Measurements from ENCODE around the gene GMFB.

GRCh38 chr14:54450535-54450934 lies 38.2 kb downstream of the GMFB start:
- TF ChIP-seq CTCF (conservative IDR thresholded peaks at IDR 0.05; ENCODE audit: low read length) (no peak), EZH2phosphoT487 (IDR thresholded peaks at IDR 0.05; ENCODE audit: borderline replicate concordance, low read depth, low read length) (no peak)

Data from OCI-LY7 (cell line).